Thoracic aorta (tissue), 2 donors: ENCODE measurements around the gene CHST14. TPM values are rescaled to one million over a fixed set of nuclear protein-coding genes. Genes with fewer than 3 reads are reported as not detected.

Experiments
- ATAC-seq: fragments of 150-250 bp; one replicate; pipeline ENCODE4 v1.8.0; 2017; ENCODE audit warnings: low read depth; ENCODE audit not compliant: insufficient number of reproducible peaks, low FRiP score
- DNase-seq: peaks from one replicate; pipeline ENCODE4 v3.0.0-alpha.2; 2020; ENCODE audit warnings: low spot score
- H3K27ac ChIP-seq, 2 donors: fragments of 200-600 bp; sonication (generic); 1 replicate in 1 of 2; 2 replicates in 1 of 2; pipeline ENCODE4 v1.5.1; 2016; ENCODE audit warnings: mild to moderate bottlenecking in 2 of 2, moderate library complexity in 2 of 2
- H3K27me3 ChIP-seq: fragments of 200-600 bp; sonication (generic); replicated peaks from 2 replicates; pipeline ENCODE4 v1.6.0; 2016; ENCODE audit warnings: mild to moderate bottlenecking; ENCODE audit not compliant: insufficient read depth
- H3K36me3 ChIP-seq: fragments of 200-600 bp; sonication (generic); one replicate; pipeline ENCODE4 v1.5.1; 2016
- H3K4me1 ChIP-seq, 2 donors: fragments of 200-600 bp; sonication (generic); 1 replicate in 1 of 2; 2 replicates in 1 of 2; pipeline versions ENCODE4 v1.5.1 to v1.6.0; 2016; ENCODE audit warnings: low read depth in 2 of 2, mild to moderate bottlenecking in 1 of 2; ENCODE audit not compliant: control insufficient read depth in 1 of 2
- H3K4me3 ChIP-seq: fragments of 200-600 bp; sonication (generic); 2 replicates; pipeline ENCODE4 v1.5.1; 2016; ENCODE audit warnings: mild to moderate bottlenecking
- H3K9me3 ChIP-seq: fragments of 200-600 bp; sonication (generic); 2 replicates; pipeline ENCODE4 v1.5.1; 2016
- total RNA-seq, 2 donors: library from RNA; depleted of rRNA; stranded (reverse); fragments of >200 nt; gene quantifications; one replicate each; pipeline versions ENCODE4 v1.1.0 to v1.2.3, GENCODE V29; 2016
- TF ChIP-seq, protein P1 (sequence below): fragments of 200-600 bp; sonication (generic); IDR thresholded peaks from one replicate; pipeline ENCODE4 v1.5.1; 2019; ENCODE audit warnings: antibody characterized with exemption

The CHST14 gene
- total RNA-seq, 2 donors from 2014 or later = 16.4 to 21.0 TPM

DNA sequence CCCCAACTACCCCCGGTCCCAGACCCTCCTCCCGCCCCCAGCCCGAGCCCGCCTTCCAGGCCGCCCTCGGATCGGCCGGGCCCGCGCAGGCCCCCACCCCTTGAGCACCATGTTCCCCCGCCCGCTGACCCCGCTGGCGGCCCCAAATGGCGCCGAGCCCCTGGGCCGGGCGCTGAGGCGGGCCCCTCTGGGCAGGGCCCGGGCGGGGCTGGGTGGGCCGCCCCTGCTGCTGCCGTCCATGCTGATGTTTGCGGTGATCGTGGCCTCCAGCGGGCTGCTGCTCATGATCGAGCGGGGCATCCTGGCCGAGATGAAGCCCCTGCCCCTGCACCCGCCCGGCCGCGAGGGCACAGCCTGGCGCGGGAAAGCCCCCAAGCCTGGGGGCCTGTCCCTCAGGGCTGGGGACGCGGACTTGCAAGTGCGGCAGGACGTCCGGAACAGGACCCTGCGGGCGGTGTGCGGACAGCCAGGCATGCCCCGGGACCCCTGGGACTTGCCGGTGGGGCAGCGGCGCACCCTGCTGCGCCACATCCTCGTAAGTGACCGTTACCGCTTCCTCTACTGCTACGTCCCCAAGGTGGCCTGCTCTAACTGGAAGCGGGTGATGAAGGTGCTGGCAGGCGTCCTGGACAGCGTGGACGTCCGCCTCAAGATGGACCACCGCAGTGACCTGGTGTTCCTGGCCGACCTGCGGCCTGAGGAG is 472 bp downstream of the CHST14 start:
- H3K4me3 ChIP-seq = peak overlapping the region; percentile 99
- no peak for ATAC-seq
- peaks cover 10% of the 10 kb centered on the region for H3K36me3 ChIP-seq
- TF ChIP-seq, protein P1, sequence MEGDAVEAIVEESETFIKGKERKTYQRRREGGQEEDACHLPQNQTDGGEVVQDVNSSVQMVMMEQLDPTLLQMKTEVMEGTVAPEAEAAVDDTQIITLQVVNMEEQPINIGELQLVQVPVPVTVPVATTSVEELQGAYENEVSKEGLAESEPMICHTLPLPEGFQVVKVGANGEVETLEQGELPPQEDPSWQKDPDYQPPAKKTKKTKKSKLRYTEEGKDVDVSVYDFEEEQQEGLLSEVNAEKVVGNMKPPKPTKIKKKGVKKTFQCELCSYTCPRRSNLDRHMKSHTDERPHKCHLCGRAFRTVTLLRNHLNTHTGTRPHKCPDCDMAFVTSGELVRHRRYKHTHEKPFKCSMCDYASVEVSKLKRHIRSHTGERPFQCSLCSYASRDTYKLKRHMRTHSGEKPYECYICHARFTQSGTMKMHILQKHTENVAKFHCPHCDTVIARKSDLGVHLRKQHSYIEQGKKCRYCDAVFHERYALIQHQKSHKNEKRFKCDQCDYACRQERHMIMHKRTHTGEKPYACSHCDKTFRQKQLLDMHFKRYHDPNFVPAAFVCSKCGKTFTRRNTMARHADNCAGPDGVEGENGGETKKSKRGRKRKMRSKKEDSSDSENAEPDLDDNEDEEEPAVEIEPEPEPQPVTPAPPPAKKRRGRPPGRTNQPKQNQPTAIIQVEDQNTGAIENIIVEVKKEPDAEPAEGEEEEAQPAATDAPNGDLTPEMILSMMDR = no peak
- H3K27me3 ChIP-seq = no peaks in the 10 kb centered on the region
- no peak for DNase-seq
- no peaks in the 10 kb centered on the region for H3K9me3 ChIP-seq
- peaks cover 5 to 23% of the 10 kb centered on the region in 2 donors for H3K4me1 ChIP-seq
- H3K27ac ChIP-seq = peak overlapping the region; percentile 66 to 79

DNA sequence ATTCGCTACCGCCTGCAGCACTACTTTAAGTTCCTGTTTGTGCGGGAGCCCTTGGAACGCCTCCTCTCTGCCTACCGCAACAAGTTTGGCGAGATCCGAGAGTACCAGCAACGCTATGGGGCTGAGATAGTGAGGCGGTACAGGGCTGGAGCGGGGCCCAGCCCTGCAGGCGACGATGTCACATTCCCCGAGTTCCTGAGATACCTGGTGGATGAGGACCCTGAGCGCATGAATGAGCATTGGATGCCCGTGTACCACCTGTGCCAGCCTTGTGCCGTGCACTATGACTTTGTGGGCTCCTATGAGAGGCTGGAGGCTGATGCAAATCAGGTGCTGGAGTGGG is 995 bp downstream of the CHST14 start:
- Histone ChIP-seq H3K4me3 (peak overlapping the region; percentile 99), H3K27me3 (no peaks in the 10 kb centered on the region), H3K36me3 (peaks cover 5% of the 10 kb centered on the region), H3K4me1 (peaks cover 5 to 23% of the 10 kb centered on the region in 2 donors), H3K9me3 (no peaks in the 10 kb centered on the region), H3K27ac (peak overlapping the region; percentile 66 to 79)
- ATAC-seq (no peak), DNase-seq (no peak)
- TF ChIP-seq, protein P1 = no peak

DNA sequence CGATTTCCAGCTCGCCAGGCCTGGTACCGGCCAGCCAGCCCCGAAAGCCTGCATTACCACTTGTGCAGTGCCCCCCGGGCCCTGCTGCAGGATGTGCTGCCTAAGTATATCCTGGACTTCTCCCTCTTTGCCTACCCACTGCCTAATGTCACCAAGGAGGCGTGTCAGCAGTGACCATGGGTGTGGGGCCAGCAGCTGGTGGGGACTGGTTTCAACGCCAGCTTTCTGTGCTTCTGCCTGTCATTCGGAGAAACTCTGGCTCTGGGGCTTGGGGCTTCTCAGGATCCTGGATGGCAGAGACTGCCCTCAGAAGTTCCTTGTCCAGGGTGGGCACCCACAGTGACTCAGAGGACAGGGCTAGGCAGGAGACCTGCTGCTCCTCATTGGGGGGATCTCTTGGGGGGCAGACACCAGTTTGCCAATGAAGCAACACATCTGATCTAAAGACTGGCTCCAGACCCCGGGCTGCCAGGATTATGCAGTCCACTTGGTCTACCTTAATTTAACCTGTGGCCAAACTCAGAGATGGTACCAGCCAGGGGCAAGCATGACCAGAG is 1.5 kb downstream of the CHST14 start:
- TF ChIP-seq, protein P1 = no peak
- Histone ChIP-seq H3K9me3 (no peaks in the 10 kb centered on the region), H3K27me3 (no peaks in the 10 kb centered on the region), H3K4me1 (peaks cover 5 to 23% of the 10 kb centered on the region in 2 donors), H3K36me3 (no peaks in the 10 kb centered on the region), H3K4me3 (peak overlapping the region; percentile 99), H3K27ac (peak overlapping the region in 1 of 2 donors; percentile 66)
- DNase-seq (no peak), ATAC-seq (no peak)

DNA sequence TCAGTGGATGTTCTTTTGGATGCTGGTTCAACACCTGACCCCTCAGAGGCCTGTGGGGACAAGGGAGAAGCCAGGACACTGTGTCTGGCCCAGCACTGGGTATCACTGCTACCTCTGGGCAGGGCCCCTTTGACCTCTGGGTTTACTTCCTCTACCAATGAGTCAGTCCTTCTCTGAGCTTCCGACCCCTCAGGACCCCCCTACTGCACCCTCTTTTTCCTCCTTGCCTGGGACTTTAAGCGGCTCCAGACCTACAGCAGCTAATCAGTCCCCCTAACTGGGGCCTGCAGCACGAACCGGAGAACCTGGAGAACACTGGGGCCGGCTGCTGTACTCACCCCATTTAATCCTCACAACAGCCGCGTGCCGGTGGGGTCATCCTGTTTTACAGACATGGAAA is 3.8 kb downstream of the CHST14 start:
- H3K27me3 ChIP-seq = no peaks in the 10 kb centered on the region
- no peak overlapping the region for H3K4me3 ChIP-seq
- ATAC-seq = no peak
- TF ChIP-seq, protein P1 = no peak
- H3K36me3 ChIP-seq = no peaks in the 10 kb centered on the region
- no peaks in the 10 kb centered on the region for H3K9me3 ChIP-seq
- no peak overlapping the region for H3K27ac ChIP-seq
- DNase-seq = no peak
- H3K4me1 ChIP-seq = peaks cover 5 to 23% of the 10 kb centered on the region in 2 donors

DNA sequence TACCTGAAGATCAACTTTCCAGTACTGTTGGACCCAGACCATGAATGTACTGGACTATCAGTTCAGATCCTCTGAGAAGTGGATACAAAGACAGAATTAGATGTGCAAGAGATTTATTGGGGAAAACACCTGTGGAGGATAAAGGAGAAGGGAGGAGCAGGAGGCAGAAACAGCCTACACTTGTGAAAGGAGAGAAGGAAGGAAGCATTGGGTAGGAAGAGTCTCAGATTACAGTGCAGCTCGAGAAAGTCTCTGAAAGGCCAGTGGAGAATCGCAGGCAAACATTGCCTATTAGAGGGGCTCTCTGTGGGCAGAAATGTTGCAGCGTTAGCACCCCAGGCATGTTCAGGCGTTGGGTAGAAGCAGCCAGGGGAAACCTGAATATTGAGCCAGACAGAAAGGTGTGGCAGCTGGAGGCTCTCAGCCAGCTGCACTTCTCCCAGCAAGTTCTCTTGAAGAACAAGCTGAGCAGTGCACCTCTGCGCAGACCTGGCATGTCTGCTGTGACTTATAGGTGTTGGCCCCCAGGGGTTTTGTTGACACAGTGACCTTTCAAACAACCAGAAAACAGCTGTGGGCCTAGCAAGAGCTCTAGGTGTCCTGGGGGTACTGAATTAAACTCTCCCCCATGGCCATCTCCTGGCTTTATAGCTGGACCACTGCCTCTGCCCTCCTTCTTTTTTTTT is 7.0 kb downstream of the CHST14 start:
- Histone ChIP-seq H3K36me3 (no peaks in the 10 kb centered on the region), H3K27ac (no peak overlapping the region), H3K4me1 (peaks cover 0 to 2% of the 10 kb centered on the region in 2 donors), H3K9me3 (no peaks in the 10 kb centered on the region), H3K27me3 (no peaks in the 10 kb centered on the region), H3K4me3 (no peak overlapping the region)
- DNase-seq (no peak), ATAC-seq (no peak)
- TF ChIP-seq, protein P1 = no peak
